T-helper 2 cell treated with Interferon-gamma antibody and Interleukin-4, amounts not matched to agents 100 ng/mL and 5 ng/mL, for 36 hours (primary cell): Measurements from ENCODE around the gene SIKE1. TPM values are rescaled to one million over a fixed set of nuclear protein-coding genes. Genes with fewer than 3 reads are reported as not detected.

Experiments used
- total RNA-seq: library from RNA; stranded (reverse); gene quantifications from 2 replicates; pipeline ENCODE4 v1.2.3, GENCODE V29; 2022

SIKE1 gene
- total RNA-seq, 1 donor from 2014 or later: 56.4 TPM

Other genes starting within 250 kb of the SIKE1 start
- gene BCAS2, start 199.1 kb downstream of the SIKE1 start, total RNA-seq: 44.7 and 45.7 TPM in 2 replicates
- gene DENND2C, start 110.6 kb downstream of the SIKE1 start, total RNA-seq: 0.05 and 0.11 TPM in 2 replicates
- gene AMPD1, start 85.1 kb downstream of the SIKE1 start, total RNA-seq: not detected in 2 replicates
- gene NRAS, start 63.9 kb downstream of the SIKE1 start, total RNA-seq: 53.5 and 54.4 TPM in 2 replicates
- 346 and 367 TPM in 2 replicates for gene CSDE1, start 22.7 kb downstream of the SIKE1 start, total RNA-seq
- not detected in 2 replicates for gene SYCP1, start 74.2 kb upstream of the SIKE1 start, total RNA-seq
- not detected in 2 replicates for gene TSHB, start 249.1 kb upstream of the SIKE1 start, total RNA-seq